Rectal smooth muscle tissue (tissue), 1 donor: ENCODE results near the gene GORASP2.

Experiments
- H3K27ac ChIP-seq: one replicate; pipeline ENCODE4 v1.7.0; 2013; ENCODE audit warnings: low read depth, low read length, inconsistent platforms
- H3K27me3 ChIP-seq: one replicate; pipeline ENCODE4 v1.7.0; 2013; ENCODE audit warnings: low read length; ENCODE audit not compliant: control insufficient read depth, insufficient read depth
- H3K36me3 ChIP-seq: one replicate; pipeline ENCODE4 v1.7.0; 2013; ENCODE audit warnings: low read length; ENCODE audit not compliant: control insufficient read depth, insufficient read depth
- H3K4me1 ChIP-seq: one replicate; pipeline ENCODE4 v1.7.0; 2013; ENCODE audit warnings: low read length; ENCODE audit not compliant: control insufficient read depth, insufficient read depth
- H3K4me3 ChIP-seq: one replicate; pipeline ENCODE4 v1.7.0; 2013; ENCODE audit warnings: low read length
- H3K9ac ChIP-seq: one replicate; pipeline ENCODE4 v1.7.0; 2013; ENCODE audit warnings: low read length

The GORASP2 gene

DNA sequence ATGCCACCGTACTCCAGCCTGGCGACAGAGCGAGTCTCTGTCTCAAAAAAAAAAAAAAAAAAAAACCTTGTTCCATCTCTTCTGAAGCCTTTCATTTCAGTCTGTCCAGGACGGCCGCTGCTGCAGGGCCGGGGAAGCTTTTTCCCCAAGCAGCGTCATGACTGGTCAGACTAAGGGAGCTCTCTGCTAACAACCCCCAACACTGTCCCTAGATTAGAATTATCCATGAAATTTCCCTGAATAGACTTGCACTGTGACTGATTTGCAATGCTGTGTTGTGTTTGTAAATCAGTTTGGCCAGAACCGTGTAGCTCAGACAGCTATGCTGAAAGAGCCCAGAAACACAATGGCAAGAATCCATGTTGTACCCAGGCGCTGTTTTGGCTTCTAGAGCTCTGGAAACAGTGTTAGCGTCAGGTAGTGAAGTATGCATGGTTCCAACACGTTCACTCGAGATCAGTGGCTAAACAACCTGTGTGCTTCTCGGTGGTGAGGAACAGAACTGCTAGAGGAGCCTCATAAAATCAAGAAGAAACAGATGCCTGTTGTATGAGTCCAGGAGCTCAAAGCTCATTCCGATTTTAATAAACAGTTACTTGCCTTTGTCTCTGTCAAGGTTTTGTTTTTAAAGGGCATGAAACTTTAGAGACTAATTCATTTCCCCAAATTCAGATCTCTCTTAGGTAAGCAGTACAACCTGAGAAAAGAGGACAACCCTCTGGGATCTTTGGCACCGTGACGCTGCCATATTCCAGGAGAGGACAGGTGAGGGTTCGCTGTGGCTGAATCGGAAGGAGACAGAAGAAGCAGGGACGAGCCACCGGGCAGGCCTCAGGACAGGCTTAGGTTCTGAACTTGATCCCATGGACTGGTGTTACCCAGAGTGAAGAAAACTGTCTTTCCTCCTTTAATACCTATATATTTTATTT lies 43.5 kb downstream of the GORASP2 start:
- H3K4me1 ChIP-seq, result peaks cover 6% of the 10 kb centered on the region
- H3K27me3 ChIP-seq, result no peaks in the 10 kb centered on the region
- peak overlapping the region; percentile 1 for H3K27ac ChIP-seq
- no peaks in the 10 kb centered on the region for H3K36me3 ChIP-seq
- H3K9ac ChIP-seq, result no peak overlapping the region
- peak overlapping the region; percentile 84 for H3K4me3 ChIP-seq

DNA sequence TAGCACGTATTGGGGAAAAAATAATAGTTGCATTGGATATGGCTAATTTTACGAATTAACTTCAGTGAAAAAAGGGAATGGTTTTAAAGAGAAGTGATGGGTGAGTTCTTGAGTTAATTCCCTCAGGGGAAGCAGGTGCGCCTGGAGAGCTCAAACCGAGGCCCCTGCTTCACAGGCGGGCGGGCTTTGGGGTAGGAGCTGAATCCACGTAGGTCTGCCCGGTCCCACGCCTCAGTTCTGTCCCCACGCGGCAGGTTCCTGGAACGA lies 44.1 kb downstream of the GORASP2 start:
- peak overlapping the region; percentile 84 for H3K4me3 ChIP-seq
- no peaks in the 10 kb centered on the region for H3K27me3 ChIP-seq
- H3K27ac ChIP-seq, result peak overlapping the region; percentile 1
- H3K36me3 ChIP-seq, result no peaks in the 10 kb centered on the region
- H3K4me1 ChIP-seq, result peaks cover 6% of the 10 kb centered on the region
- H3K9ac ChIP-seq, result no peak overlapping the region

DNA sequence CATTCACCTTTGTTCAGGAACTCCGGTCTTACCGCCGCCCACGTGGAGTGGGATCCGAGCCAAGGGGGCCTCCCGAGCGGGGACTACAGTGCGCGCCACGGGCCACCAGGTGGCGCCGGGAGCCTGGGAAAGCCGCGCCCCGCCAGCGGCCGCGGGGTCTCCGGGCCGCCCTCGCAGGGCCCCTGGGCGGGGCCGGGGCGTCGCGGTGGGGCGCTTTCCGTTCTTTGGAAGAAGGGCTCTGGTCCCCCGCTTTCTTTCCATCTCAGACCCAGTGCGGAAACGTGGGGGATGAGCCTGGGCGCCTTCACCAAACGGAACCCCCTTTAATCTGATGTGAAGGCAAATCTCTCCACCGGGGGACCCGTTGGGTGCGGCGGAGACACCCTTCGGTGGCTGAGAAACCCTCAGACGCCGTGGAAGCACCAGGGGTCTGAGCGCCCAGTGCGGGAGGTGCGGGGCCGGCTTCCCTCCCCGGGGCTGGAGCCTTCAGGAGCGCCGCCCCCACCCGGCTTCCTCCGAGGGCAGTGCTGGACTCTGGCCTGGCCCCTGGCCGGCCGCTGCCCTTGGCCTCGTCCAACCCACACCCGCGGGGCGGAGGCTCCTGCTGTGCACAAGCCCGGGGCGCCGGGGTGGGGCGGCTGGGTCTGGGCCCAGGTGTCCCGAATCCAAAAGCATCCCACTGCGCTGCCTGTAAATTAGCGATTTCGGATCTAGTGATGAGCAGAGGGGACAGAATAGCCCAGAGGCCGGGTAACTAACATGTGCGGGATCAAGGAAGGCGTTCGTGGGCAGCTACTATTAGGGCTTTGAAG lies 44.6 kb downstream of the GORASP2 start:
- Histone ChIP-seq H3K4me1 (peaks cover 6% of the 10 kb centered on the region), H3K27ac (peak overlapping the region; percentile 78), H3K9ac (no peak overlapping the region), H3K27me3 (no peaks in the 10 kb centered on the region), H3K4me3 (peak overlapping the region; percentile 84), H3K36me3 (no peaks in the 10 kb centered on the region)

DNA sequence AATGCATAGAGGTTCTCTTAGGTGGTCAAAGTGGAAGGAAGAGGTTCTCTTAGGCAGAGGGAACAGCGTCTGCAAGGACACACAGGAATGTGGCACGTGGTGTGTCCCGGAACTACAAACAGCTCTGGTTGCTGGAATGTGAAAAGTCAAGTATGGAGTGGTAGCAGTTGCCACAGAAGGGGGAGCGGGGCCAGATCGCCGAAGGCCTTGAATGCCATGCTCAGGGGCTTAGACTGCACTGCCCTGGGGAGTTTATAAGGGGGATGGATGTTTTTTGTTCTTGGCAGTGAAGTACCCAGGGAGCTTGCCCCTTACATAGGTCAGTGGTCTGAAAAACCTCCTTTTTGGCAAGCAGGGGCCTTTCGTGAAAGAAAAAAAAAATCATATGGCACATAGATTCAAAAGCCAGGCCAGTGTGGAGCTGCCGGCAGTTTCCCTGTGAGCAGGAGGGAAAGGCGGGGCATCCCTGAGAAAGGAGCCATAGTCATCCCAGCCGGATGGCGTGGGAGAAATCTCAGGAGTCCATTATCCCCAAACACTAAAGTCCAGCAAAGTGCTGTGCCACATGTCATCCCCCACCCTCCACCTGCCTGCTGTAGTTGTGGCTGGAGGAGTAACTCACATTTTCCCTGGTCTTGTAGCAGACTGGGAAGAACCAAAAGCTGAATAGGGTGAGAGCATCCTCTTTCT lies 45.4 kb downstream of the GORASP2 start:
- Histone ChIP-seq H3K4me3 (peak overlapping the region; percentile 84), H3K36me3 (no peaks in the 10 kb centered on the region), H3K27me3 (no peaks in the 10 kb centered on the region), H3K9ac (no peak overlapping the region), H3K4me1 (peaks cover 6% of the 10 kb centered on the region), H3K27ac (no peak overlapping the region)

DNA sequence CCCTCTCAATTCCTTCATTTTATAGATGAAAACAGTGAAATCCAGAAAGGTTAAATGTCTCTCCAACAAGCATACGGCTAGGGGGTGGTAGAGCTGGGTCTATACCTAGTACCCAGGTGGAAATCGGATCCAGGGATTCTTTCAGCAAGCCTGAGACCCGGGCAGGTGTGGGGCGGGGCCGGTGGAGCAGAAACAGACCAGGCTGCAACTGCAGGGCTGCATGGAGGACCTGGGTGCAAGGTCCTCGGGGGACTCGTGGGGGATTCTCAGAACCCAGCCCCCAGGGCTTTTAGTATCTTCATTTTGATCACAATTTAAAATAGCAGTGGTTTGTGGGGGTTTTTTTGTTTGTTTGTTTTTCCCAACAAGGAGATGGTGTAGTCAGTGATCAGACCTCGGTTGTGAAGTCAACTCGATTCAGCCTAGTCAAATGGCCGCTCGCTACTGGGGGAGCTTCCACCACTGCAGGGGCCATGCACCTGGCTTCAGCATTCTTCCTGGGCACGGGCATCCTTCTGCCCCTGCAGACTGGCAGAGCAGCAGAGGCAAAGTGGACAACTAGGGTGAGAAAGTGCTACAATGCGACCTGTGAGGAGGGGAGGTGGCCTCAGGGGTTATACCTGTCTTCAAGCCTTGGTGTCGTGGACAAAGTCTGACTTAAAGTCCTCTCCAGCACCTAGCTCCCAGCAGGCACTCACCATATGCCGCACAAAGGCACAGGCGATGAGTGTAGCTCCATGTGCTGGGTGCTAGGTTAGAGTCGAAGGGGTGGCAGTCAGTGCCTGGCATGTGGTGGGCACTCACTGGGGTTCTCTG lies 46.3 kb downstream of the GORASP2 start:
- H3K27me3 ChIP-seq, result no peaks in the 10 kb centered on the region
- no peak overlapping the region for H3K4me3 ChIP-seq
- no peaks in the 10 kb centered on the region for H3K36me3 ChIP-seq
- no peak overlapping the region for H3K9ac ChIP-seq
- H3K27ac ChIP-seq, result no peak overlapping the region
- H3K4me1 ChIP-seq, result peaks cover 6% of the 10 kb centered on the region

DNA sequence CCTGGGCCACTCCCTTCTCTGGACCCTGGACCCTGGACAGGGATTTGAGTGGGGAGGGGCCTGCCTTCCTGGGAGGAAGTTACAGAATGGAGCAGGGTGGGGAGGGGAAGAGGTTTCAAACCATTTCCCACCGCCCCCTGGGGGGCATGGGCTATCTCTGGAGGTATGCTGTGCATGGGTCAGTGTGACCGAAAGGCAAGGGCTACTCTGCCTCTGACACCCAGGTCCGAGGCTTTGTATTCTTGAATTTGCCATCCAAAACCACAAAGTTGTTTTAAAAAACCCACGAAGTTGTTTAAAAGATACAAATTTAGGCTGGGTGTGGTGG lies 46.9 kb downstream of the GORASP2 start:
- Histone ChIP-seq H3K27me3 (no peaks in the 10 kb centered on the region), H3K9ac (no peak overlapping the region), H3K4me1 (peaks cover 6% of the 10 kb centered on the region), H3K36me3 (no peaks in the 10 kb centered on the region), H3K4me3 (no peak overlapping the region), H3K27ac (no peak overlapping the region)

DNA sequence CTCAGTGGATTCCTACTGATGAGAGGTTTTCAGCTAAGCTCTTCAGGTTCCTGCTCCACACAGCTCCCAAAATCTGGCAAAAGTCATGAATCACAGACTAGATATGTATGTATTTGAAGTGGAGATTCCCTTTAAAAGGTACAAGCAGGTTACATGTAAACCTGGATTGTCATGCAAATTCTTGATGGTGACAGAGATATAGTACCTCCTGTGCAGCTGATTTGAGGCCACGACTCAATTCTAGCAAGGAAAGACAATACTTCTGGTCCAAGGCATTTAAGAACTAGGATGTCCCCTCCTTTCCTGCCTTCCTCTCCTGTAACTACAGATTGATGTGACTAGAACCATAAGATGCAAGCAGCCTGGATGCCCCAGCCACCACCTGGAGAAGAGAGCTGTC lies 55.0 kb downstream of the GORASP2 start:
- Histone ChIP-seq H3K9ac (no peak overlapping the region), H3K36me3 (no peaks in the 10 kb centered on the region), H3K4me1 (no peaks in the 10 kb centered on the region), H3K27me3 (no peaks in the 10 kb centered on the region), H3K4me3 (no peak overlapping the region), H3K27ac (no peak overlapping the region)

DNA sequence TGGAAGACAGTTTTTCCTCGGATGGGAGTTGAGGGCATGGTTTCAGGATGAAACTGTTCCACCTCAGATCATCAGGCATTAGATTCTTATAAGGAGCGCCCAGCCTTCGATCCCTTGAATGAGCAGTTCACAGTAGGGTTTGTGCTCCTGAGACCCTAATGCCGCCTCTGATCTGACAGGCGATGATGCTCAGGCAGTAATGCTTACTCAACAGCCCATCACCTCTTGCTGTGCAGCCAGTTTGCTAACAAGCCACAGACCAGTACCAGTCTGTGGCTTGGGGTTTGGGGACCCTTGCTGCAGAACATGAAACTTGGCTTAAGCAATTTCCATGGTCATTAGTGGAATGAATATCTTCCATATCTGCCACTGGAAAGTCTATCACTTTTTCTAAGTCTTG lies 56.4 kb downstream of the GORASP2 start:
- Histone ChIP-seq H3K9ac (no peak overlapping the region), H3K36me3 (no peaks in the 10 kb centered on the region), H3K27me3 (no peaks in the 10 kb centered on the region), H3K4me1 (no peaks in the 10 kb centered on the region), H3K27ac (no peak overlapping the region), H3K4me3 (no peak overlapping the region)

DNA sequence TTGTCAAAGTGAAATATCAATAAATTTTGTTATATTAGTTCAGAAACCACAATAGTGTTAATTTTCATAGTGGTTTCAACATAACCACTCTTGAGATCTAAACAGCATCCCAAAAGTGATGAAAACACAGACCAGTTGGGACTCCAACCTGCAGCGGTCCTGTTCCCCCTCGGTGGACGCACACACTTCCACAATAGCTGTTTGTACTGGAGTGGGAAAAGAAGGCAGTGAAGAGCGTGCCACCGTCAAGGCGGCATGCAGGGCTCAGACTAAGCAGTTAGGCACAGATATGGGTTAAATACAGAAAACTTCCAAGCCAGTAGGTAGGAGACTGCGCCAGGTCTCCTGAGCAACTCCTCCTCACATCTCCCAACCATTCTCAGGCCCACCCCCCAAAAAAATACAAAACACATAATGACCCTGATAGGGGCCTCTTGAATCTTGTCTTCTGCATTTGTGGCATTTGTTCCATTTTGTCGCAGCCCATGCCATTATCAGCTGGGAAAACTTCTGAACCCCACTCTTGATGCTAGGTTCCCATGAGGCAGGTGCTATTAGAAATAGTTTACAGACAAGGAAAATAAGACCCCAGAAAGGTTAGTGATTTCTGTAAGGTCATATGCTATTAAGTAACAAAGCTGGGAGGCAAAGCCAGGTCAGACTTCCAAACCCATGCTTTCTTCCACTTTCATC lies 57.7 kb downstream of the GORASP2 start:
- Histone ChIP-seq H3K4me3 (no peak overlapping the region), H3K27me3 (no peaks in the 10 kb centered on the region), H3K9ac (no peak overlapping the region)

DNA sequence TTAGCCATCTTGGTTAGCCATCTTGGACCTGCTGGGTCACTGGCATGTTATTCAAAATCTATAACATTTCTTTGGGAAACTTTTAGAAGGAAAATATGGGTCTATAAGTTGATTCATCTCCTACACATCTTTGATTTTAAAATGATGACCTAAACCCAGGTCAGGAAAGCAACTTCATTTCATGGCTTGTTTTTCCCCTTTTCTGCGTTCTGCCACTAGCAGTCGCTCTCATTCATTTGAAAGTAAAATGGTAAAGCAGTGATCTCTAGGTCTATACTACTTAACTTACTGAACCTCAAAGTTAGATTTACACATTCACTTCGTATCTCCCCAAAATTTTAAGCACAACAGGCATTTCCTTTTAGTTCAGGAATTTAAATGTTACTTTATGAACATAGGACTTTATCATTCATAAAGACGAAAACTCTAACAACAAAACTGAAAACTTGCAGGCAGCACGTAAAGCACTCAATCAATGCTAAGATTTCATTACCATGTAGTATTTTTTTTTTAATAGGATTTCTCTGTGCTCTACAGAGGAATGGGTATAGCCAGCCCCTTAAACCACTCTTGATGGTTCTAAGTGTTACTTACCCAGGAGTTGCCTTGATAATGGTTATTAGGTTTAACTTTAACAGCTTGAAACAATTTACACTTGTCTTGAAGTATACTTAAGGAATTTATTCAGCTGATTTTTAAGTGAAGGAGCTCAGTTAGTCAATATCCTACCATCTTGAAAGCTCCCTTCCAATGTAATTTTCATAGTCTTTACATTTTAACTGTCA lies 62.5 kb downstream of the GORASP2 start:
- Histone ChIP-seq H3K4me1 (no peaks in the 10 kb centered on the region), H3K36me3 (peaks cover 11% of the 10 kb centered on the region), H3K9ac (no peak overlapping the region), H3K4me3 (no peak overlapping the region), H3K27ac (no peak overlapping the region), H3K27me3 (no peaks in the 10 kb centered on the region)

More for the DNA sequence above, 57.7 kb downstream of the GORASP2 start:
- no peaks in the 10 kb centered on the region for H3K4me1 ChIP-seq
- no peak overlapping the region for H3K27ac ChIP-seq
- H3K36me3 ChIP-seq, result no peaks in the 10 kb centered on the region

DNA sequence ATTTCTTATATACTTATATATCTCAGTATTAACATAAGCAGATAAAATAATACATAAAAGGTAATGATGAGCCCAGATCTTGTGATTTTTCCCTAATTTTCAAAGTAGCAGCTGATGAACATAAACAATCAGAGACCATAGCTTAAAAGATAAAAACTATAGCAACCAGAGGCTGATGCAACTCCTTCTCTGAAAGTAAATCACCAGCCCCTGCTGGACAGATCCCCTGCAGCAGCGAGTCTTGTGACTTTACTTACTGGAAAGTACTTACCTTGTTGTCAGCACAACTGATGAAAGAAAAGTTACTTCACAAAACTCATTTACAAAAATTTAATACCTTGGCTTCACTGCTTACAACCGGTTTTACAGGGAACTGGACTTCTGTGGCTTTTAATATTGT lies 67.3 kb downstream of the GORASP2 start:
- Histone ChIP-seq H3K4me3 (no peak overlapping the region), H3K27me3 (no peaks in the 10 kb centered on the region), H3K4me1 (no peaks in the 10 kb centered on the region), H3K27ac (no peak overlapping the region), H3K9ac (no peak overlapping the region), H3K36me3 (peaks cover 20% of the 10 kb centered on the region)
